Measurements from ENCODE around the gene COPE. TPM values are rescaled to one million over a fixed set of nuclear protein-coding genes. Genes with fewer than 3 reads are reported as not detected.

Gene COPE
- total RNA-seq, 1 donor from 2014 or later, result 331 TPM

GRCh38 chr19:18876865-18877264, 42.3 kb downstream of the COPE start:
- TF ChIP-seq, protein P1, sequence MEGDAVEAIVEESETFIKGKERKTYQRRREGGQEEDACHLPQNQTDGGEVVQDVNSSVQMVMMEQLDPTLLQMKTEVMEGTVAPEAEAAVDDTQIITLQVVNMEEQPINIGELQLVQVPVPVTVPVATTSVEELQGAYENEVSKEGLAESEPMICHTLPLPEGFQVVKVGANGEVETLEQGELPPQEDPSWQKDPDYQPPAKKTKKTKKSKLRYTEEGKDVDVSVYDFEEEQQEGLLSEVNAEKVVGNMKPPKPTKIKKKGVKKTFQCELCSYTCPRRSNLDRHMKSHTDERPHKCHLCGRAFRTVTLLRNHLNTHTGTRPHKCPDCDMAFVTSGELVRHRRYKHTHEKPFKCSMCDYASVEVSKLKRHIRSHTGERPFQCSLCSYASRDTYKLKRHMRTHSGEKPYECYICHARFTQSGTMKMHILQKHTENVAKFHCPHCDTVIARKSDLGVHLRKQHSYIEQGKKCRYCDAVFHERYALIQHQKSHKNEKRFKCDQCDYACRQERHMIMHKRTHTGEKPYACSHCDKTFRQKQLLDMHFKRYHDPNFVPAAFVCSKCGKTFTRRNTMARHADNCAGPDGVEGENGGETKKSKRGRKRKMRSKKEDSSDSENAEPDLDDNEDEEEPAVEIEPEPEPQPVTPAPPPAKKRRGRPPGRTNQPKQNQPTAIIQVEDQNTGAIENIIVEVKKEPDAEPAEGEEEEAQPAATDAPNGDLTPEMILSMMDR (IDR thresholded peaks at IDR 0.05; ENCODE audit: insufficient read depth, low read length, severe bottlenecking), result no peak
- FAIRE-seq, result no peak
- H3K27me3 ChIP-seq (ENCODE audit: control insufficient read depth, insufficient read depth, low read length), result no peaks in the 10 kb centered on the region
- no peak overlapping the region for H3K4me3 ChIP-seq (ENCODE audit: low read depth, low read length)
- no peak for DNase-seq (ENCODE audit: low read depth)
- no peaks in the 10 kb centered on the region for H3K36me3 ChIP-seq (ENCODE audit: control insufficient read depth, insufficient read depth, low read length)

GRCh38 chr19:18875726-18876125, 43.5 kb downstream of the COPE start:
- FAIRE-seq (no peak), DNase-seq (ENCODE audit: low read depth) (no peak)
- TF ChIP-seq, protein P1 (IDR thresholded peaks at IDR 0.05; ENCODE audit: insufficient read depth, low read length, severe bottlenecking), result no peak
- H3K36me3 ChIP-seq (ENCODE audit: control insufficient read depth, insufficient read depth, low read length), result no peaks in the 10 kb centered on the region
- H3K27me3 ChIP-seq (ENCODE audit: control insufficient read depth, insufficient read depth, low read length), result no peaks in the 10 kb centered on the region
- no peak overlapping the region for H3K4me3 ChIP-seq (ENCODE audit: low read depth, low read length)

DNA sequence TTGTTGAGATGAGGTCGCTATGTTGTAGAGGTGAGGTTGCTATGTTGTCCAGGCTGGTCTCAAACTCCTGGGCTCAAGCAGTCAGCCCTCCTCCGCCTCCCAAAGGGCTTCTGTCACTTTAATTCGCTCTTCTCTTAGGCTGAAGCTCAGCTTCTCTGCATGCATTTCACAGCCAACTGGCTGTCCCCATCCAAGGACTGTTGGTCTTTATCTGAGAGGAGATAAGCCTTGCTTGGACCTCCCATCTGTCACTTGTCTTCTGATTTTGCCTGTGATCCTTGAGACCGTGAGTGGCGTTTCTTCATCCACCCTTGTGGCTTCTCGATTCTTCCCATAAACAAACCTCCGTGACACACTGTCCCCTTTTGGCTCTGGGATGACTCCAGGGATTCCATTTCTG, 47.6 kb downstream of the COPE start:
- peaks cover 9% of the 10 kb centered on the region for H3K36me3 ChIP-seq (ENCODE audit: control insufficient read depth, insufficient read depth, low read length)
- FAIRE-seq, result no peak
- TF ChIP-seq, protein P1 (IDR thresholded peaks at IDR 0.05; ENCODE audit: insufficient read depth, low read length, severe bottlenecking), result no peak
- no peaks in the 10 kb centered on the region for H3K27me3 ChIP-seq (ENCODE audit: control insufficient read depth, insufficient read depth, low read length)
- H3K4me3 ChIP-seq (ENCODE audit: low read depth, low read length), result no peak overlapping the region
- DNase-seq (ENCODE audit: low read depth), result no peak

DNA sequence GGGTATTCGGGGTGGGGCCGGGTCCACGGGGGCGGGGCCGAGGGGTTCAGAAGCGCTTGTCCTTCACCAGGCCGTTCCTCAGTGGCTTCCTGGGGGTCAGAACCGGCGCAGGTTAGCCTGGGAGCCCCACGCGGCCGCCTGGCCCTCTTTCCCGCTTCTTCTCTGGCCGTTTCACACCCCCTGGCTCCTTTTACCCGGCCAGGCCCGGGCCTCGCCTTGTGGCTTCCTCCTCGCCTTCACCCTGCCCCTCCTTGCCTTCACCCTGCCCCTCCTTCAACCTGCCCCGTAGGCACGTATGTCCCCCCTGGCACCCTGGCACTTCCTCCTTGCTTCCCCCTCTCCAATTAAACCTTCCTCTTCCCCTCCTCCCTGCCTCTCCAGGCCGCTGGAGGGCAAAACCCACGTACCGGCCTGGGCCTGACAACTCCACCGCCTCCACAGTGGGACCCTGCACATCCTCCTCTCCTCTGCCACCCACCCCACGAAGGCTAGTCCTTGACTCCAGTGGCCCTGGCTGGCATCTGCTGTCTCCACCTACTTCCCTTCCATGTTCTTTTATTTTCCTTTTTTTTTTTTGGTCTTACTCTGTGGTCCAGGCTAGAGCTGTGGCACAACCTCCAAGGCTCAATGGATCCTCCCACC, 48.5 kb downstream of the COPE start:
- no peak for FAIRE-seq
- TF ChIP-seq, protein P1 (IDR thresholded peaks at IDR 0.05; ENCODE audit: insufficient read depth, low read length, severe bottlenecking), result no peak
- no peak for DNase-seq (ENCODE audit: low read depth)
- Histone ChIP-seq H3K36me3 (ENCODE audit: control insufficient read depth, insufficient read depth, low read length) (peaks cover 12% of the 10 kb centered on the region), H3K4me3 (ENCODE audit: low read depth, low read length) (no peak overlapping the region), H3K27me3 (ENCODE audit: control insufficient read depth, insufficient read depth, low read length) (no peaks in the 10 kb centered on the region)

- Histone ChIP-seq H3K36me3 (ENCODE audit: control insufficient read depth, insufficient read depth, low read length) (peaks cover 14% of the 10 kb centered on the region), H3K27me3 (ENCODE audit: control insufficient read depth, insufficient read depth, low read length) (no peaks in the 10 kb centered on the region), H3K4me3 (ENCODE audit: low read depth, low read length) (no peak overlapping the region)
- FAIRE-seq, result no peak
- no peak for DNase-seq (ENCODE audit: low read depth)
- TF ChIP-seq, protein P1 (IDR thresholded peaks at IDR 0.05; ENCODE audit: insufficient read depth, low read length, severe bottlenecking), result no peak
These were observed 49.2 kb downstream of the COPE start for GRCh38 chr19:18869781-18870530.

All from bronchial epithelial cell (primary cell).